Heart right ventricle (tissue), 16 donors: ENCODE results near the gene ANO2. TPM values are rescaled to one million over a fixed set of nuclear protein-coding genes. Genes with fewer than 3 reads are reported as not detected.
A peak's percentile ranks its signal among the peaks of the same experiment; 100 is the strongest.

Experiments
- ATAC-seq, 8 donors: fragments of 200-7000 bp; cut with Tn5 transposase; one replicate each; pipeline ENCODE4 v1.9.1; 2020; ENCODE audit warnings: mild to moderate bottlenecking in 8 of 8, moderate library complexity in 8 of 8, moderate number of reproducible peaks in 1 of 8
- DNase-seq, 2 donors: peaks; one replicate each; pipeline ENCODE4 v3.0.0-alpha.2; 2020
- H3K27ac ChIP-seq, 10 donors: fragments of 200-600 bp; sonication (generic) in 2 of 10; one replicate each; pipeline versions ENCODE4 v1.5.0 to v1.8.0; 2020 to 2022; ENCODE audit warnings: mild to moderate bottlenecking in 3 of 10
- H3K27me3 ChIP-seq, 7 donors: fragments of 200-600 bp; one replicate each; pipeline ENCODE4 v1.8.0; 2021 to 2022; ENCODE audit warnings: mild to moderate bottlenecking in 2 of 7
- H3K36me3 ChIP-seq, 9 donors: fragments of 200-600 bp; sonication (generic) in 1 of 9; one replicate each; pipeline versions ENCODE4 v1.5.0 to v1.8.0; 2020 to 2022; ENCODE audit warnings: mild to moderate bottlenecking in 2 of 9
- H3K4me1 ChIP-seq, 9 donors: fragments of 200-600 bp; sonication (generic) in 1 of 9; one replicate each; pipeline versions ENCODE4 v1.5.0 to v1.8.0; 2020 to 2022; ENCODE audit warnings: mild to moderate bottlenecking in 4 of 9
- H3K4me3 ChIP-seq, 10 donors: fragments of 200-600 bp; sonication (generic) in 2 of 10; one replicate each; pipeline versions ENCODE4 v1.5.0 to v1.8.0; 2020 to 2022; ENCODE audit warnings: mild to moderate bottlenecking in 7 of 10, moderate library complexity in 2 of 10
- H3K9me3 ChIP-seq, 11 donors: fragments of 200-600 bp in 10 of 11; sonication (generic) in 2 of 11; one replicate each; pipeline versions ENCODE4 v1.5.0 to v1.8.0; 2013 to 2022; ENCODE audit warnings: mild to moderate bottlenecking in 2 of 11, control low read depth in 1 of 11, moderate library complexity in 1 of 11
- WGBS, 2 donors: extraction: QIAGEN DNeasy Blood & Tissue Kit; methylation state at CpG; one replicate each; pipeline ENCODE4 v1.1.7; 2013; ENCODE audit warnings: inconsistent platforms in 1 of 2; 5-methylcytosine and 5-hydroxymethylcytosine counted together
- intact Hi-C, 10 donors: fragments of 100-400 bp; cut with DNase I; formaldehyde crosslinking; loops; one replicate each; pipeline versions ENCODE4 v1.11.1 to v1.14.2; 2022
- polyA plus RNA-seq, 2 donors: library from polyadenylated mRNA; stranded (reverse); fragments of 200-250 nt; gene quantifications; one replicate each; pipeline ENCODE4 v1.2.3, GENCODE V29; 2013
- total RNA-seq, 10 donors: library from RNA; stranded (reverse); fragmentation: NEBNext Ultra II Directional in 3 of 10; extraction: Animal tissue kit (Norgen Biotek cat#: 25700) in 3 of 10; gene quantifications; one replicate each; pipeline versions ENCODE4 v1.2.1 to v1.2.4, GENCODE V29; 2021 to 2023
- TF ChIP-seq, protein P1 (sequence below), 9 donors: fragments of 200-600 bp; sonication (generic) in 2 of 9; IDR thresholded peaks; one replicate each; pipeline versions ENCODE4 v1.5.0 to v1.8.0; 2021 to 2022; ENCODE audit warnings: antibody characterized with exemption in 9 of 9, mild to moderate bottlenecking in 5 of 9, moderate library complexity in 1 of 9
- donor health status: Arrhythmogenic right ventricular cardiomyopathy.
- donor health status: ischemic (EF 13 %, LVEDD 7.1; RV severe dilation, severe dysfunction).
- donor health status: healthy with polysubstance abuse.
- donor health status: DM: no; HTN: yes; CAD: no.
- donor health status: DM: no; HTN: no; CAD: no.
- donor health status: ischemic (EF 25% LVEDD 6.9; RV normal size, moderate dysfunction).
- donor health status: ischemic (EF 25% LVEDD 5.7; RV mildly dilated, moderate dysfunction).
- donor health status: healthy.
- donor health status: DM: yes; HTN: yes; CAD: no.
- donor health status: Ischemic cardiomyopathy.
- donor health status: ischemic (EF 35%, LVEDD 5.7; RV mildly dilated, moderate dysfunction).
- donor health status: nonischemic (EF 11% LVEDD 7.7; RV severe dilation, severe dysfunction).
- donor health status: DM: yes; HTN: yes; CAD: no.
- donor health status: PGD.
- donor health status: ischemic (EF 29% LVEDD 5.4; RV normal size, mild dysfunction).
- donor health status: nonischemic (EF 23%, LVEDD 6.1; RV moderate dilation, normal function).

The ANO2 gene
- total and polyA plus RNA-seq, 12 donors = 4.0 to 15.2 (median 12.0) TPM

DNA sequence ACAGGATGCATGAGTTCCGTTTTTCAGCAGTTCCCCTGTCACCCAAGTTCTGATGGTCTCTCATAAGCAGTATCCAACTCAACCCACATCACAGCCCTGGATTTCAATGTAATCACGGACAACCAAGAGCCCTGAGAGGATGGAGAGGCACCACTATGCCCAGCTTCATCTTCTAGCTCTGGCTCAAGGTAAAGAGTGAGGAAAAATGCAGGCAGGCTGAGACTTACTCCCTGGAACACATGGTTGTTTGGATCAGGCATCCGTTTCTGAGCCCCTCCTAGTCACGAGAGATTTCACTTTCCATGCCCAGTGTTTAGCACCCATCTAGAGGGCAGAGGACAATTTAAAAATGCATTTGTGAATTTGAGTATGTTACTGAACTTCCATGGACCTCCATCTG lies 45.0 kb downstream of the ANO2 start:
- peaks cover 0 to 30% (median 0%) of the 10 kb centered on the region in 9 donors for H3K36me3 ChIP-seq
- no peak overlapping the region for H3K27ac ChIP-seq
- no peak for ATAC-seq
- whole genome bisulfite sequencing, 2 donors = 60 to 73% methylated on average over 4 of the region's 4 CpGs
- peaks cover 0 to 19% (median 5%) of the 10 kb centered on the region in 7 donors for H3K27me3 ChIP-seq
- H3K9me3 ChIP-seq = peaks cover 0 to 5% (median 0%) of the 10 kb centered on the region in 11 donors
- TF ChIP-seq, protein P1, sequence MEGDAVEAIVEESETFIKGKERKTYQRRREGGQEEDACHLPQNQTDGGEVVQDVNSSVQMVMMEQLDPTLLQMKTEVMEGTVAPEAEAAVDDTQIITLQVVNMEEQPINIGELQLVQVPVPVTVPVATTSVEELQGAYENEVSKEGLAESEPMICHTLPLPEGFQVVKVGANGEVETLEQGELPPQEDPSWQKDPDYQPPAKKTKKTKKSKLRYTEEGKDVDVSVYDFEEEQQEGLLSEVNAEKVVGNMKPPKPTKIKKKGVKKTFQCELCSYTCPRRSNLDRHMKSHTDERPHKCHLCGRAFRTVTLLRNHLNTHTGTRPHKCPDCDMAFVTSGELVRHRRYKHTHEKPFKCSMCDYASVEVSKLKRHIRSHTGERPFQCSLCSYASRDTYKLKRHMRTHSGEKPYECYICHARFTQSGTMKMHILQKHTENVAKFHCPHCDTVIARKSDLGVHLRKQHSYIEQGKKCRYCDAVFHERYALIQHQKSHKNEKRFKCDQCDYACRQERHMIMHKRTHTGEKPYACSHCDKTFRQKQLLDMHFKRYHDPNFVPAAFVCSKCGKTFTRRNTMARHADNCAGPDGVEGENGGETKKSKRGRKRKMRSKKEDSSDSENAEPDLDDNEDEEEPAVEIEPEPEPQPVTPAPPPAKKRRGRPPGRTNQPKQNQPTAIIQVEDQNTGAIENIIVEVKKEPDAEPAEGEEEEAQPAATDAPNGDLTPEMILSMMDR (IDR thresholded peaks at IDR 0.05) = no peak
- no peak for DNase-seq
- intact Hi-C loops = no loop called here
- no peaks in the 10 kb centered on the region for H3K4me1 ChIP-seq
- no peak overlapping the region for H3K4me3 ChIP-seq

DNA sequence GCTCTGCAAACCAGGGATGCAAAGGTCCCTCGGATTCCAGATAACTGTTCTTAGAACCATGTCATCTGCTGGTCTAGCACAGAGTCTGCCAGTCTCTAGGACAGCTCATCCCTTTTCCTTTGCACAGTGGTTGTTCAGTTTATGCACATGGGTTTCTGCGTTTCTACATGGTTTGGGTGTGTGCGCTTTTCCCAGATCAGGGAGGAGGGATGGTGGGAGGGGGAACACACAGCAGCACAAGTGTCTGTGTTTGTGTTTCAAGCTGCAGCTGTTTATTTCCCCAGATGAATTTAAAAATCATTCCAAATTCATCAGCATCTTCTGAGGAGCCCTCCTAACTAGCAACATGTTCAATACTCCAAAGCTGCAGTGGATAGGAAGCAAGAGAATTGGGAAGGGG lies 45.4 kb downstream of the ANO2 start:
- no peaks in the 10 kb centered on the region for H3K4me1 ChIP-seq
- H3K27ac ChIP-seq = no peak overlapping the region
- TF ChIP-seq, protein P1 (IDR thresholded peaks at IDR 0.05) = no peak
- intact Hi-C loops = no loop called here
- peaks cover 0 to 8% (median 0%) of the 10 kb centered on the region in 11 donors for H3K9me3 ChIP-seq
- ATAC-seq = peak in 1 of 8 donors; percentile 28
- H3K27me3 ChIP-seq = peaks cover 0 to 15% (median 5%) of the 10 kb centered on the region in 7 donors
- 80 to 81% methylated on average over 3 of the region's 3 CpGs for WGBS, 2 donors
- H3K4me3 ChIP-seq = no peak overlapping the region
- H3K36me3 ChIP-seq = peaks cover 0 to 28% (median 0%) of the 10 kb centered on the region in 9 donors
- DNase-seq = no peak

DNA sequence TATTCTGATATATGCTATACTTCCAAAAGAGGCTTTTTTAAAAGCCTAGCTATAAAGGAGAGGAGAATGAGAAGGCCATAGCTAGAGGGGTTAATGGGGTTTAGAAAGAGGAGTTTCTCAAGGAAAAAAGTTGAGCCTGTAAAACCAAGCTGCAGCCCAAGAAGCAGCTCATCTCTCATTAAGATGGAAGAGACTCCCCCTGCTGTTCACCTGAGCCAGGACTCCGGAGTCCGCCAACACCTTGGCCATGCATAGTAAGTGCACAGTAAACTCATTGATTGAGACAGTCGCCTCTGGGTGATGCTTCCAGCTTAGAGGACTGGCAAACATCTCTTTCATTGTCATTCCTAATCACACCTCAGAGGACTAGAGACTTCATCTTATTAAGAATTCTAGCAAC lies 46.2 kb downstream of the ANO2 start:
- intact Hi-C loops = no loop called here
- Histone ChIP-seq H3K36me3 (peaks cover 0 to 23% (median 0%) of the 10 kb centered on the region in 9 donors), H3K27me3 (peaks cover 0 to 11% (median 5%) of the 10 kb centered on the region in 7 donors), H3K27ac (no peak overlapping the region), H3K9me3 (peaks cover 0 to 9% (median 0%) of the 10 kb centered on the region in 11 donors), H3K4me3 (no peak overlapping the region), H3K4me1 (no peaks in the 10 kb centered on the region)
- no peak for DNase-seq
- 85% methylated on average over 3 of the region's 3 CpGs for WGBS, 2 donors
- TF ChIP-seq, protein P1 (IDR thresholded peaks at IDR 0.05) = no peak
- no peak for ATAC-seq

DNA sequence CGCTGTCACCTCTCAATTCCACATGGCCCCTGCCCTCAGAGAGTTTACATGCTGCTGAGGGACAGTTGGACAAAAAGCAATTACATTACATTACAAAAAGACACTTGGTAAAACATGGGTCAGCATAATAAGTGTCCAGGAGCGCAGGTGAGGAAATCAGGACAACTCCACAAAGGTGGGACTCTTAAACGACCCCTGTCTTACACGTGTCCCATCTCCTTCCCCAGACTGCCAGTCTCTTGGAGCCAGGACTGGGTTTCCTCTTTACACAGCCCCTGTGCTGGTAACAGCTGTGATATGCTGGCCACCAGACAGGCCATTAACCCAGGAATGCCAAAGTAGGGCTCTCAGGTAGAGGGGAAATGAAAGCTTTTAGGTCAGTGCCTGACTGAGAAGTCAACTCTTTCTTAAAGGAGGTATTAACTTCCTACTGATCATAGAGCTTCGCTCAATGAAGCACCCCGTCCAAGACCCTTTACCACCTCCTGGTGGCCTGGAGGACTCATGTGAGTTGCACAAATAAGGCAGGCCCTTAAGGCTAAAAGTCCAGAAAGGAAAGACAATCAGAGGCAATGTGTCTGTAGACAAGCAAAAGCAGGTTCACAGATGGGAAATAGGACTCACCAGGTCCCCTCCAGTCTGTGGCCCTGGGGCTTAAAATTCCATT lies 55.5 kb downstream of the ANO2 start:
- H3K4me3 ChIP-seq = no peak overlapping the region
- 91 to 94% methylated on average over 6 of the region's 6 CpGs for WGBS, 2 donors
- peaks cover 0 to 17% (median 0%) of the 10 kb centered on the region in 7 donors for H3K27me3 ChIP-seq
- intact Hi-C loops = no loop called here
- TF ChIP-seq, protein P1 (IDR thresholded peaks at IDR 0.05) = no peak
- no peak overlapping the region for H3K27ac ChIP-seq
- no peak for DNase-seq
- ATAC-seq = no peak
- no peaks in the 10 kb centered on the region for H3K4me1 ChIP-seq
- H3K36me3 ChIP-seq = peaks cover 0 to 15% (median 0%) of the 10 kb centered on the region in 9 donors
- H3K9me3 ChIP-seq = peaks cover 0 to 8% (median 0%) of the 10 kb centered on the region in 11 donors
